ENCODE measurements around the gene FOXP1.

- TF ChIP-seq TOPORS (CRISPR knock-in tag; IDR thresholded peaks at IDR 0.05) (no peak), CTCF (CRISPR knock-in tag; IDR thresholded peaks at IDR 0.05) (no peak), ZBTB33 (CRISPR knock-in tag; IDR thresholded peaks at IDR 0.05) (no peak), ZNF44 (CRISPR knock-in tag; IDR thresholded peaks at IDR 0.05) (no peak), YY1 (IDR thresholded peaks at IDR 0.05; ENCODE audit: insufficient read depth, insufficient replicate concordance, low read depth, low read length) (no peak), ZNF282 (IDR thresholded peaks at IDR 0.05; ENCODE audit: partially characterized antibody) (no peak), EZH2 (conservative IDR thresholded peaks at IDR 0.05; ENCODE audit: low read depth, low read length) (no peak), NR2C2 (CRISPR knock-in tag; IDR thresholded peaks at IDR 0.05; ENCODE audit: borderline replicate concordance) (no peak), POLR2A (IDR thresholded peaks at IDR 0.05; ENCODE audit: insufficient read depth in 1 of 2, low read depth in 2 of 2, low read length in 2 of 2) (no peak), ZNF329 (CRISPR knock-in tag; IDR thresholded peaks at IDR 0.05; ENCODE audit: low read depth) (no peak)
Observed at GRCh38 chr3:71065764-71066013, 517.8 kb downstream of the FOXP1 start.
